ENCODE data around the gene TRMT6. TPM values are rescaled to one million over a fixed set of nuclear protein-coding genes. Genes with fewer than 3 reads are reported as not detected.

Gene TRMT6
- total and polyA plus RNA-seq, 7 donors = 6.0 to 12.7 (median 8.3) TPM

DNA sequence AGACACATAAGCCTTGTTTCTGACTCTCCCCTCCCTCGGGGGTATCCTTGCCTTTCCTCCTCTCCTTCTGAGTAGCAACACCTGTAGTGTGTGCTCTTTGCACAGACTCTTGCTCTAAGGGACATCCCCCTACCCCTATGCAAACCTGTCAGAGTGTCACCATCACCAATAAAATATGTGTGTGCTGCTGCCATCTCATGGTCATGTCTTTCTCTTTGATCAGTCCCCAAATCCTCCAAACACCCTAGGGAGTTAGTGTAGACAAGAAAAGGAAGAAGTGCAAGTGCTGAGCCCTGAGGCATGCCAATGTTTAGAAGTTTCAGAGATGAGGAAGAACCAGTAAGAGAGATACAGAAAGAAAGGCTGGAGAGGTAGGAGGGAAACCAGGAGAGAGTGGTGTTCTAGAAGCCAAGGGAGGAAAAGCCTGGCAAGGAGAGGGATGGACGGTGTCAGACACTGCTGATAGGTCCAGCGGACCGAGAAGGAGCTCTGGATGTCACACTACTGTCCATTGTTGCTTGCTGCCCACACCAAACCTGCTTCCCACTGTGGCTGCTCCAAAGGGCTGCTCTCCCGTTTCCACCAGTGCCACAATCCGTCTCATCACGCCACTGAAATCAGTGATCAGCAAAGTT lies 16.4 kb downstream of the TRMT6 start:
- 75% methylated on average over 7 of the region's 7 CpGs for WGBS, 2 donors
- Histone ChIP-seq H3K27me3 (no peaks in the 10 kb centered on the region), H3K4me3 (no peak overlapping the region), H3K9me3 (no peaks in the 10 kb centered on the region), H3K27ac (no peak overlapping the region), H3K36me3 (peaks cover 0 to 17% (median 0%) of the 10 kb centered on the region in 4 donors), H3K4me1 (no peaks in the 10 kb centered on the region)
- no peak for TF ChIP-seq POLR2AphosphoS5 (IDR thresholded peaks at IDR 0.05)
- TF ChIP-seq, protein P1, sequence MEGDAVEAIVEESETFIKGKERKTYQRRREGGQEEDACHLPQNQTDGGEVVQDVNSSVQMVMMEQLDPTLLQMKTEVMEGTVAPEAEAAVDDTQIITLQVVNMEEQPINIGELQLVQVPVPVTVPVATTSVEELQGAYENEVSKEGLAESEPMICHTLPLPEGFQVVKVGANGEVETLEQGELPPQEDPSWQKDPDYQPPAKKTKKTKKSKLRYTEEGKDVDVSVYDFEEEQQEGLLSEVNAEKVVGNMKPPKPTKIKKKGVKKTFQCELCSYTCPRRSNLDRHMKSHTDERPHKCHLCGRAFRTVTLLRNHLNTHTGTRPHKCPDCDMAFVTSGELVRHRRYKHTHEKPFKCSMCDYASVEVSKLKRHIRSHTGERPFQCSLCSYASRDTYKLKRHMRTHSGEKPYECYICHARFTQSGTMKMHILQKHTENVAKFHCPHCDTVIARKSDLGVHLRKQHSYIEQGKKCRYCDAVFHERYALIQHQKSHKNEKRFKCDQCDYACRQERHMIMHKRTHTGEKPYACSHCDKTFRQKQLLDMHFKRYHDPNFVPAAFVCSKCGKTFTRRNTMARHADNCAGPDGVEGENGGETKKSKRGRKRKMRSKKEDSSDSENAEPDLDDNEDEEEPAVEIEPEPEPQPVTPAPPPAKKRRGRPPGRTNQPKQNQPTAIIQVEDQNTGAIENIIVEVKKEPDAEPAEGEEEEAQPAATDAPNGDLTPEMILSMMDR (IDR thresholded peaks at IDR 0.05) = no peak
- TF ChIP-seq EP300 (IDR thresholded peaks at IDR 0.05) = no peak
- TF ChIP-seq POLR2A (IDR thresholded peaks at IDR 0.05) = no peak
- DNase-seq = no peak
- intact Hi-C loops (cut with DNase I) = no loop called here

DNA sequence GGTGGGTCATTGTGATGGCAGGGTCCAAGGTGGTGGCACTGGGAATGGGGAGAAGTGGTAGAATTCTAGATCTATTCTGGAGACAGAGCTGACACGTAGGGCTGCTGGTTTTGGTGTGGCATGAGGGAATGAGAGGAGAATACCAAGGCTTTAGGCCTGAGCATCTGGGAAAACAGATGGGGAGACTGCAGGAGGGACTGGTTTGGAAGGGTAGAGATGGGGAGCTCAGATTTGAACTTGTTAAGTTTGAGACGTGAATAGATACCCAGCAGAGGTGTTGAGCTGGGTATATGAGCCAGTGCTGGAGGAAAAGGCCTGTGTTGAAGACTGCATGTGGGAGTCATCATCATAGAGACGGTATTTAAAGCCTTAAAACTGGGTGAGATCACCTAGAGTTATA lies 17.5 kb downstream of the TRMT6 start:
- TF ChIP-seq EP300 (IDR thresholded peaks at IDR 0.05) (no peak), POLR2A (IDR thresholded peaks at IDR 0.05) (no peak), POLR2AphosphoS5 (IDR thresholded peaks at IDR 0.05) (no peak)
- TF ChIP-seq, protein P1 (IDR thresholded peaks at IDR 0.05) = no peak
- no peak overlapping the region for H3K27ac ChIP-seq
- peaks cover 0 to 6% (median 0%) of the 10 kb centered on the region in 4 donors for H3K36me3 ChIP-seq
- H3K9me3 ChIP-seq = no peaks in the 10 kb centered on the region
- no peak for DNase-seq
- H3K4me3 ChIP-seq = no peak overlapping the region
- no peaks in the 10 kb centered on the region for H3K27me3 ChIP-seq
- no peaks in the 10 kb centered on the region for H3K4me1 ChIP-seq
- intact Hi-C loops (cut with DNase I) = no loop called here
- WGBS, 2 donors = 76 to 82% methylated on average over 3 of the region's 3 CpGs

DNA sequence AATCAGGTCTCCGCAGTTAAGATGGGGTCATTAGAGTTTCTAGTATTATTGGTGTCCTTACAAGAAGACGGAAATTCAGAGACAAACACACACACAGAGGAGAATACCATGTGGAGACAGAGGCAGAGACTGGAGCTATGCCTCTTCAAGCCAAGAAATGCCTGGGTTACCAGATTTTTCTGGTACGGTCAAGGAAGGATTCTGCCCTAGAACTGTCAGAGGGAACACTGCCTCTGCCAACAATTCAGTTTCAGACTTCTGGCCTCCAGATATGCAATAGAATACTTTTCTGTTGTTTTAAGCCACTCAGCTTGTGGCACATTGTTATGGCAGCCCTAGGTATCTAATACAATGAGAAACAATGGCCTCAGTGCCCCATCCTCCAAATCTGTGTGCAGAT lies 18.9 kb downstream of the TRMT6 start:
- Histone ChIP-seq H3K9me3 (no peaks in the 10 kb centered on the region), H3K27ac (no peak overlapping the region), H3K36me3 (no peaks in the 10 kb centered on the region), H3K27me3 (no peaks in the 10 kb centered on the region), H3K4me3 (no peak overlapping the region), H3K4me1 (no peaks in the 10 kb centered on the region)
- no peak for DNase-seq
- TF ChIP-seq, protein P1 (IDR thresholded peaks at IDR 0.05) = no peak
- TF ChIP-seq POLR2AphosphoS5 (IDR thresholded peaks at IDR 0.05) = no peak
- no peak for TF ChIP-seq POLR2A (IDR thresholded peaks at IDR 0.05)
- TF ChIP-seq EP300 (IDR thresholded peaks at IDR 0.05) = no peak
- intact Hi-C loops (cut with DNase I) = no loop called here
- 94 to 96% methylated on average over 3 of the region's 3 CpGs for WGBS, 2 donors

DNA sequence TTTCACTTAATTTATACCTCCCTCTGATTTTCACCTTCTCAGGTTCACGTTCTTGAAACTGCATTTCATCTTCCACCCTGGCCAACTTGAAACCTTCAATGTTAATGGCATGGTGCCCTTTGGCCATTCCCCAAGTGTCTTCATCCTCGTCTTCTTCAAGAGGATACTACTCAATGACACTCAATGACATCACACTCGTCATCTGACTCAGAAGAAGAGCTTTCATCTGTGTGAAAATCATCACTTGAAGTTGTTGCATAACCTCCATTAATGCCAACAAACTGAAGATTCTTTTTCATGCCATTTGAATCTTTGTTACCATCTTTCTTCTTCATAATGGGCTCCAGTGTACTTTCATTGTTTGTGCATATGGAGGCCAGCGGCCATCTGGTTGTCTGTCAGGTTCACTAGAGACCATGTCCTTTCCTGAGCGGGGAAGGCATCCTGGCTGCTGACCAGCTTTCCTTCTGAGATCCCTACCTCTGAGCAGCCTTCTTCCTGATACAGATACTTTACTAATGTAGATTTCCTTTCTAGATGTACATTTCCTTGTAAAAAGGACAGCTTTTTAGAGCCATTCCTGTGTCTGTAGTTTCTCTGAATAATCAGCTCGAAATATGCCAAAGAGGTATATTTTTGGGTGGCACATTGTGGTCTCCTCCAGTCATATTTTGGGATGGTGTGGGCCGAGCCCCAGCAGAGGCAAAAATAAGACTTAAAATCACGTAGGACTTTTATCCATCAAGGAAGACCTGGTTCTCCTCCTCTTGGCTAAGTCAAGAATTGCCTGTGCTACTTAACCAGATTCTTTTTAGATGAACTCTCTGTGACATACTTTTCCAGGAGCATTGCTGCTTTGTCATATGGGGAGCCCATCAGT lies 21.3 kb downstream of the TRMT6 start:
- Histone ChIP-seq H3K4me1 (no peaks in the 10 kb centered on the region), H3K4me3 (no peak overlapping the region), H3K27me3 (no peaks in the 10 kb centered on the region), H3K9me3 (no peaks in the 10 kb centered on the region), H3K27ac (no peak overlapping the region), H3K36me3 (no peaks in the 10 kb centered on the region)
- WGBS, 2 donors = 76 to 80% methylated on average over 8 of the region's 8 CpGs
- TF ChIP-seq EP300 (IDR thresholded peaks at IDR 0.05) (no peak), POLR2AphosphoS5 (IDR thresholded peaks at IDR 0.05) (no peak), POLR2A (IDR thresholded peaks at IDR 0.05) (no peak)
- TF ChIP-seq, protein P1 (IDR thresholded peaks at IDR 0.05) = no peak
- DNase-seq = no peak
- intact Hi-C loops (cut with DNase I) = no loop called here

Data from sigmoid colon (tissue), 7 donors.